Measurements from ENCODE around the gene REC114. TPM values are rescaled to one million over a fixed set of nuclear protein-coding genes. Genes with fewer than 3 reads are reported as not detected.

REC114 gene
- total RNA-seq, 1 donor from 2014 or later: not detected

DNA sequence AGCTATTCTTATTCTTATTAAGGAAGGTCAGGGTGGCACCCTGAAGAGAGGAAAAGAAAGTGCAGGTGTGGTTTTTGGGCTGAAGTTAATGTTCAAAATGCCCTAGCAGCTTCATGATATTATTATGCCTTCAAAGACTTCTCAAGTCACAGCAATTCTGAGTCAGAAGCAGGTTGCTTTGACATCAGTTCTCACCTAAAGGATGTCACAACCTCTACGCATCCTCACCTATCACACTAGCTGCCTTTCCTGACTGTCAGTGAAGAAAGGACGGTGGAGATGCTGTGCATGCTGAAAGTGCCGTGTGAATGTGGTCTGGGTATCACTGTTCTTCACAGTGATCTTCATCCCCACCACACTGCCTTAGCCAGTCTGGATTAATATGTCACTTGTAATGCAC is 140.6 kb downstream of the REC114 start:
- Histone ChIP-seq H3K27me3 (ENCODE audit: control insufficient read depth, insufficient read depth, low read length) (no peaks in the 10 kb centered on the region), H3K36me3 (ENCODE audit: control insufficient read depth, insufficient read depth, low read length) (peaks cover 2% of the 10 kb centered on the region), H3K4me3 (ENCODE audit: low read depth, low read length) (no peak overlapping the region)
- no peak for DNase-seq (ENCODE audit: low read depth)
- TF ChIP-seq, protein P1, sequence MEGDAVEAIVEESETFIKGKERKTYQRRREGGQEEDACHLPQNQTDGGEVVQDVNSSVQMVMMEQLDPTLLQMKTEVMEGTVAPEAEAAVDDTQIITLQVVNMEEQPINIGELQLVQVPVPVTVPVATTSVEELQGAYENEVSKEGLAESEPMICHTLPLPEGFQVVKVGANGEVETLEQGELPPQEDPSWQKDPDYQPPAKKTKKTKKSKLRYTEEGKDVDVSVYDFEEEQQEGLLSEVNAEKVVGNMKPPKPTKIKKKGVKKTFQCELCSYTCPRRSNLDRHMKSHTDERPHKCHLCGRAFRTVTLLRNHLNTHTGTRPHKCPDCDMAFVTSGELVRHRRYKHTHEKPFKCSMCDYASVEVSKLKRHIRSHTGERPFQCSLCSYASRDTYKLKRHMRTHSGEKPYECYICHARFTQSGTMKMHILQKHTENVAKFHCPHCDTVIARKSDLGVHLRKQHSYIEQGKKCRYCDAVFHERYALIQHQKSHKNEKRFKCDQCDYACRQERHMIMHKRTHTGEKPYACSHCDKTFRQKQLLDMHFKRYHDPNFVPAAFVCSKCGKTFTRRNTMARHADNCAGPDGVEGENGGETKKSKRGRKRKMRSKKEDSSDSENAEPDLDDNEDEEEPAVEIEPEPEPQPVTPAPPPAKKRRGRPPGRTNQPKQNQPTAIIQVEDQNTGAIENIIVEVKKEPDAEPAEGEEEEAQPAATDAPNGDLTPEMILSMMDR (IDR thresholded peaks at IDR 0.05; ENCODE audit: insufficient read depth, low read length, poor library complexity, severe bottlenecking): no peak

DNA sequence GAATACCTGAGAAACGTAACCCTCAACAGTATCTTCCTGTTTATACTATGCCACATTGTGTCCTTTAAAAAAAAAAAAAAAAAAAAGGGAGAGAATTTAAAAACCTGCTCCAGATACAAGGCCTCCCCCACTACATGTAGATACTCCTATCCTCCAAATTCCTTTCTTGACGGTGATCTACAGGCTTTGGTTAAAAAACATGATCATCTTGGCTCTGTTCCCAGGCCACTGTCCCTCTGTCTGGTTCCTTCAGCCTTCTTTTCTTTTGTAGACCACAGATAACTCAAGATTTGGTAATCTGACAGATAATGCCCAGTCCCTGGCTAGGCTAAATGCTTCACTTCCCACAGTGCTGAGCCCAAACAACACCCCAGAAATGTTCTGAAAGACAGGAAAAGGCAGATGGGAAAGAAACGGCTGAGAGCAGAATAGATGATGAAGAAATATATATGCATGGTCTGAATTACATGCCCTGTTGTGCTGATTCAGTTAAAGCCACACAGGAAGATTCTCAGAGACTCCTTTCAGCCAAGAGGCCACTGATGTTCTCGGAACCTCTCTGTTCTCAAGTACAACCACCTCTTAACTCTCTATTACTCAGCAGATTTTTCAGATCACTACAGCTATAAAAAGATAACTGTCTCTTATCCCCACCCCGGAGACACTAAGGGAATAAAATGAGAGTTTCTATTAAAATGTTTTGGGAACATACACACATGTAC is 141.9 kb downstream of the REC114 start:
- Histone ChIP-seq H3K4me3 (ENCODE audit: low read depth, low read length) (no peak overlapping the region), H3K36me3 (ENCODE audit: control insufficient read depth, insufficient read depth, low read length) (peaks cover 2% of the 10 kb centered on the region), H3K27me3 (ENCODE audit: control insufficient read depth, insufficient read depth, low read length) (no peaks in the 10 kb centered on the region)
- TF ChIP-seq, protein P1 (IDR thresholded peaks at IDR 0.05; ENCODE audit: insufficient read depth, low read length, poor library complexity, severe bottlenecking): no peak
- no peak for DNase-seq (ENCODE audit: low read depth)

DNA sequence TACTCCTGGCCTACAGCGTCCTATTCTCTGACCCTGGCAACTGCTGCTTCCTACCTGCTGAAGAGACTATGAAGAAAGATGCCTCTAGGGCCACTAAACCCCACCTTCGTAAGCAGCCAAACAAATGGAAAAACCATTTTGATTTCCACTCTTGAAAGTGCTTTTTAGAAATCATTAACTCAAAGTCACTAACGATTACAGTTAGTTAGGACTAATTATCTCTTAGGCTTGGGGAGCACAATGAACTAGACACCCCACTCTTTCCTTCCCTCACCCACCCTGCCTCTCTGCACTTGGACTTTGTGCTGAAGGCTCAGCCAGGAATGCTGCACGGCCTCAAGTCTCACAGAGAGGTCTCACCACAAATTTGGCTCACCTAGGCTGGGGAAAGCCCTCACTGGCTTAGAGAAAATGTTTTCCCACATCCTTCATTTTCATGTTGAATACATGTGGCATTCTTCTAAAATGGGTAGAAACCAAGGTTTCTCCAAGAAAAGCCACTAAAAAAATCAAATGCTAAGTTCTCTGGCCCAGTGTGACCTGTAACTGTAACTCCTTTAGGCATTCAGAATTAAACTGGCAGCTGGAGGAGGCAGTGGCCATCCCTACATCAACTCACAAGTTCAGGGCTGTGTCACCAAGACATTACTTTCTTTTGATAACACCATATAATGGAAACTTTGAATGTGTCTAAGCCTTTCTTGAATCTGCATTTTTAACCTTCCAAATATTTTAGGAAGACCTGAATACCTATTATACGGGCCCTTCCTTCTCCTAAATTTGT is 143.1 kb downstream of the REC114 start:
- Histone ChIP-seq H3K4me3 (ENCODE audit: low read depth, low read length) (no peak overlapping the region), H3K36me3 (ENCODE audit: control insufficient read depth, insufficient read depth, low read length) (peaks cover 2% of the 10 kb centered on the region), H3K27me3 (ENCODE audit: control insufficient read depth, insufficient read depth, low read length) (no peaks in the 10 kb centered on the region)
- TF ChIP-seq, protein P1 (IDR thresholded peaks at IDR 0.05; ENCODE audit: insufficient read depth, low read length, poor library complexity, severe bottlenecking): no peak
- no peak for DNase-seq (ENCODE audit: low read depth)

DNA sequence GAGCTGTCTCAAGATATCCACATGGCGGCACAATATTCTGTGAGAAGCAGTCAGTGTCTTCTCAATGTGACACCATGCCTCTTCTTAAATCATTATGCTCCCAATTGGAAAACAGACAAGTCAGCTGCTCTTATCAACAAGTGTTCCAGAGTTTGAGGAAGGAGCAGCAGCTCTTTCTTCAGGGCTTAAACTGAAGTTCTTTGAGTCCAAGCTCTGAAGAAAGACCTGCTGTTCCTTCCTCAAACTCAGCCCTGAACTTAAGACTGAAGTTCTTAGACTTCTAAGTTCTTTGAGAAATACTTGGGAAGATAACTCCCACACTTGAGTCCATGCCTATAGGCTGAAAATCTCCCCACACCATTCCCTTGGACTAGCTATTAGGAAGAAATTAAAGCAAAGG is 146.8 kb downstream of the REC114 start:
- DNase-seq (ENCODE audit: low read depth): no peak
- H3K27me3 ChIP-seq (ENCODE audit: control insufficient read depth, insufficient read depth, low read length): no peaks in the 10 kb centered on the region
- no peak overlapping the region for H3K4me3 ChIP-seq (ENCODE audit: low read depth, low read length)
- no peaks in the 10 kb centered on the region for H3K36me3 ChIP-seq (ENCODE audit: control insufficient read depth, insufficient read depth, low read length)
- TF ChIP-seq, protein P1 (IDR thresholded peaks at IDR 0.05; ENCODE audit: insufficient read depth, low read length, poor library complexity, severe bottlenecking): no peak

DNA sequence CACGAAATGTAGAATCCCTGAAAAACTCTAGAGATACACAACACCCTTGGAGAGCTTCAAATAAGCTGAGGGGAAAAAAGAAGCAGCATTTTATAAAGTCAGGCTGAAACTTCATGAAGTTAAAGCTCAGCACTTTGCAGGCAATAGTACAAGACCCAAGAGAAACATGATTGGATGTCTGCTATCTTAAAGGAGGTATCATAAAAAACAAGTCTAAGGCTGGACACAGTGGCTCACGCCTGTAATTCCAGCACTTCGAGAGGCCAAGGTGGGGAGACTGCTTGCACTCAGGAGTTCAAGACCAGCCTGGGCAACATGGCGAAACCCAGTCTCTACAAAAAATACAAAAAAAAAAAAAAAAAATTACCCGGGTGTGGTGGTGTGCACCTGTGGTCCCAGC is 147.3 kb downstream of the REC114 start:
- TF ChIP-seq, protein P1 (IDR thresholded peaks at IDR 0.05; ENCODE audit: insufficient read depth, low read length, poor library complexity, severe bottlenecking): no peak
- Histone ChIP-seq H3K4me3 (ENCODE audit: low read depth, low read length) (no peak overlapping the region), H3K27me3 (ENCODE audit: control insufficient read depth, insufficient read depth, low read length) (no peaks in the 10 kb centered on the region), H3K36me3 (ENCODE audit: control insufficient read depth, insufficient read depth, low read length) (no peaks in the 10 kb centered on the region)
- no peak for DNase-seq (ENCODE audit: low read depth)
